ENCODE measurements around the gene RRP1B. TPM values are rescaled to one million over a fixed set of nuclear protein-coding genes. Genes with fewer than 3 reads are reported as not detected.

Gene RRP1B
- total and polyA plus RNA-seq, 2 experiments from 2014 or later: 54.8 to 95.7 TPM

- 0 out of 2 replicates have a peak, but pooled peaks cover under 1% of the 10 kb centered on the region for H3K4me1 ChIP-seq (ENCODE audit: insufficient read depth)
- TF ChIP-seq CTCF (conservative IDR thresholded peaks at IDR 0.05; ENCODE audit: low read depth in 2 of 2) (no peak), POLR2AphosphoS5 (IDR thresholded peaks at IDR 0.05; ENCODE audit: low read depth) (no peak), ZNF462 (CRISPR knock-in tag; IDR thresholded peaks at IDR 0.05) (no peak), NANOG (IDR thresholded peaks at IDR 0.05; ENCODE audit: borderline replicate concordance) (no peak), REST (IDR thresholded peaks at IDR 0.05; ENCODE audit: unreplicated experiment) (no peak), ETS1 (IDR thresholded peaks at IDR 0.05) (no peak), EZH2 (IDR thresholded peaks at IDR 0.05; ENCODE audit: low read depth, unreplicated experiment) (no peak), ZNF114 (CRISPR knock-in tag; IDR thresholded peaks at IDR 0.05) (no peak), CREB1 (CRISPR knock-in tag; IDR thresholded peaks at IDR 0.05; ENCODE audit: low read depth) (no peak), STAT1 (IDR thresholded peaks at IDR 0.05; ENCODE audit: unreplicated experiment) (no peak), JUNB (IDR thresholded peaks at IDR 0.05; ENCODE audit: unreplicated experiment) (no peak), EZH2phosphoT487 (IDR thresholded peaks at IDR 0.05; ENCODE audit: unreplicated experiment) (no peak), ZNF331 (CRISPR knock-in tag; IDR thresholded peaks at IDR 0.05; ENCODE audit: low read depth) (no peak)
- peaks cover 21% of the 10 kb centered on the region for H3K4me1 Mint-ChIP-seq
- 0 out of 2 replicates have a peak overlapping the region, but pooled peaks have one; percentile 36 for H3K27ac Mint-ChIP-seq
- H3K4me3 ChIP-seq: no peak overlapping the region
- H3K27me3 ChIP-seq (ENCODE audit: insufficient read depth): no peaks in the 10 kb centered on the region
- ATAC-seq: no peak
- H3K4me3 Mint-ChIP-seq: no peak overlapping the region
- H3K36me3 Mint-ChIP-seq (ENCODE audit: low read depth): peaks cover 10% of the 10 kb centered on the region
- H3K27me3 Mint-ChIP-seq (ENCODE audit: insufficient read depth, low read depth, poor library complexity): peaks cover 15% of the 10 kb centered on the region
- H3F3A ChIP-seq (replicated peaks; ENCODE audit: low read depth): peaks cover 6% of the 10 kb centered on the region; the same call in 1 of the 2 replicates
- no peaks in the 10 kb centered on the region for H3K36me3 ChIP-seq (ENCODE audit: insufficient read depth)
- no peaks in the 10 kb centered on the region for H3K9me2 ChIP-seq (ENCODE audit: insufficient read depth)
- H3K27ac ChIP-seq (ENCODE audit: low read depth): no peak overlapping the region
- H3K4me2 ChIP-seq: no peak overlapping the region
- no peaks in the 10 kb centered on the region; the same call in 2 of the 3 replicates for H3K9me3 Mint-ChIP-seq
- H4K20me1 ChIP-seq (replicated peaks; ENCODE audit: insufficient read depth): peaks cover 8% of the 10 kb centered on the region
- peaks cover 23% of the 10 kb centered on the region for H3K79me2 ChIP-seq (replicated peaks; ENCODE audit: insufficient read depth)
- no peak overlapping the region for H2AFZ ChIP-seq
- no peak for DNase-seq (ENCODE audit: low spot score)
These were observed 76.1 kb downstream of the RRP1B start for GRCh38 chr21:43735236-43736091.

Measured in GM23338 (cell line).